PC-3 (cell line): Measurements from ENCODE around the gene SERPINB12. TPM values are rescaled to one million over a fixed set of nuclear protein-coding genes. Genes with fewer than 3 reads are reported as not detected.

Source experiments
- ATAC-seq: fragments of 200-7000 bp; cut with Tn5 transposase; 2 replicates; pipeline ENCODE4 v1.9.1; 2020; ENCODE audit warnings: mild to moderate bottlenecking, moderate library complexity
- BruUV-seq: library from RNA; stranded (reverse); fragments of 400-500 nt; replicated peaks from 2 replicates; lab custom pipeline; 2021; lab: Mats Ljungman, UMichigan
- CTCF ChIA-PET: fragments of 300-600 bp; sonication (Branson Sonifier 250); formaldehyde crosslinking; loops from one replicate; lab custom pipeline; 2022; ENCODE audit warnings: antibody characterized with exemption; lab: Charles Lee
- POLR2A ChIA-PET: fragments of 300-600 bp; sonication (Branson Sonifier 250); formaldehyde crosslinking; loops from one replicate; lab custom pipeline; 2022; ENCODE audit warnings: antibody characterized with exemption; ENCODE audit not compliant: unreplicated experiment; lab: Charles Lee
- DNase-seq: peaks from one replicate; pipeline ENCODE4 v3.0.0-alpha.2; 2015
- H2AFZ ChIP-seq: fragments of 300-600 bp; sonication (generic); 2 replicates; pipeline ENCODE4 v1.6.0; 2016; ENCODE audit warnings: antibody characterized with exemption, low read length
- H3F3A ChIP-seq: fragments of 300-600 bp; sonication (generic); one replicate; pipeline ENCODE4 v1.6.0; 2017; ENCODE audit warnings: antibody characterized with exemption, low read length, control low read depth, mild to moderate bottlenecking; ENCODE audit not compliant: unreplicated experiment
- H3K27ac ChIP-seq: fragments of 300-600 bp; sonication (generic); 2 replicates; pipeline ENCODE4 v1.5.1; 2016; ENCODE audit warnings: mild to moderate bottlenecking, low read length
- H3K27me3 ChIP-seq: fragments of 300-600 bp; sonication (generic); 2 replicates; pipeline ENCODE4 v1.6.1; 2016; ENCODE audit warnings: low read length, mixed read lengths
- H3K36me3 ChIP-seq: fragments of 300-600 bp; sonication (generic); 2 replicates; pipeline ENCODE4 v1.6.1; 2016; ENCODE audit warnings: low read depth, mixed run types, low read length, mixed read lengths
- H3K4me1 ChIP-seq: fragments of 300-600 bp; sonication (generic); 2 replicates; pipeline ENCODE4 v1.5.1; 2016; ENCODE audit warnings: low read length; ENCODE audit not compliant: insufficient read depth
- H3K4me2 ChIP-seq: fragments of 300-600 bp; sonication (generic); 2 replicates; pipeline ENCODE4 v1.6.0; 2016; ENCODE audit warnings: low read length
- H3K4me3 ChIP-seq: fragments of 300-600 bp; sonication (generic); 2 replicates; pipeline ENCODE4 v1.5.1; 2016; ENCODE audit warnings: mild to moderate bottlenecking, low read length, mixed read lengths
- H3K79me2 ChIP-seq: fragments of 300-600 bp; sonication (generic); 2 replicates; pipeline ENCODE4 v1.6.1; 2017; ENCODE audit warnings: low read length, mixed read lengths
- H3K9ac ChIP-seq: fragments of 300-600 bp; sonication (generic); 2 replicates; pipeline ENCODE4 v1.6.0; 2016; ENCODE audit warnings: mild to moderate bottlenecking, low read length
- H3K9me2 ChIP-seq: fragments of 300-600 bp; sonication (generic); replicated peaks from 2 replicates; pipeline ENCODE4 v1.6.1; 2016; ENCODE audit warnings: mixed run types, low read length, mixed read lengths
- H3K9me3 ChIP-seq: fragments of 300-600 bp; sonication (generic); 2 replicates; pipeline ENCODE4 v1.6.1; 2016; ENCODE audit warnings: low read length, mixed read lengths
- H4K20me1 ChIP-seq: fragments of 300-600 bp; sonication (generic); 2 replicates; pipeline ENCODE4 v1.6.1; 2016; ENCODE audit warnings: low read length, mixed read lengths
- EZH2 ChIP-seq: fragments of 300-600 bp; sonication (generic); IDR thresholded peaks from one replicate; pipeline ENCODE4 v1.6.1; 2017; ENCODE audit warnings: antibody characterized with exemption, mild to moderate bottlenecking, low read length; ENCODE audit not compliant: unreplicated experiment
- EZH2phosphoT487 ChIP-seq: fragments of 300-600 bp; sonication (generic); IDR thresholded peaks from 2 replicates; pipeline ENCODE4 v1.6.1; 2018; ENCODE audit warnings: mild to moderate bottlenecking, antibody characterized with exemption, low read length, borderline replicate concordance
- intact Hi-C: fragments of 100-400 bp; cut with micrococcal nuclease; formaldehyde crosslinking; loops from 2 replicates; pipeline ENCODE4 v1.9.0; 2023
- total RNA-seq: library from RNA; depleted of rRNA; stranded (reverse); fragments of >200 nt; gene quantifications from 2 replicates; pipeline ENCODE4 v1.2.3, GENCODE V29; 2014
- TF ChIP-seq, protein P1 (sequence below): fragments of 300-600 bp; sonication (generic); conservative IDR thresholded peaks from 2 replicates; pipeline ENCODE4 v1.5.1; 2017; ENCODE audit warnings: antibody characterized with exemption, low read depth, mild to moderate bottlenecking, low read length

The SERPINB12 gene
- total RNA-seq, 1 experiment from 2014 or later = not detected

DNA sequence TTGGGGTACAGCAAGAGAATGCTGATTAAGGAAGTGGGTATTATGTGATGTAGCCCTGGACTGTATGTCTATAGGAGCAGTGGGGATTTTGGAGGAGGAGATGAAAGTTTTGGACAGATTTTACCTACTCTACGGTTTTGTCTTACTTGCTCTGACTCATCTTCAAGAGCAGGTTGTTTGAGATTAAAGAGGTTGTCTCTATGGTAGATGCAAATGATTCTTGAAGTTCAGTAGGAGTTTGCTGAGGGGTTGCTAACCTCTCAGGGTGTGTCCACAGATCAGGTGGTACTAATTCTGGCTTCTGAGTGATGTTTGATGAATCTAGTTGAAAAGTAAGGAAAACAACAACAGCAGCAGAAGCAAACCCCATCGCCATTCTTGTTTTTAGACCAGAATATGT, 9.7 kb upstream of the SERPINB12 start:
- no peaks in the 10 kb centered on the region for H3F3A ChIP-seq
- no peak for DNase-seq
- no TSS peak for BruUV-seq
- ChIA-PET CTCF (interaction anchor here (0.6 kb wide), 1 partner anchor 33 kb away, joined by 3 read pairs; no protein-coding TSS in a partner anchor), POLR2A (interaction anchor here (0.6 kb wide), 1 partner anchor 421 kb away, joined by 6 read pairs; no protein-coding TSS in a partner anchor)
- H3K27ac ChIP-seq = no peak overlapping the region
- no peaks in the 10 kb centered on the region for H3K4me1 ChIP-seq
- intact Hi-C loops = no loop called here
- H3K9me2 ChIP-seq = no peaks in the 10 kb centered on the region; the same call in 1 of the 2 replicates
- no peaks in the 10 kb centered on the region for H3K79me2 ChIP-seq
- H3K4me3 ChIP-seq = no peak overlapping the region
- no peaks in the 10 kb centered on the region for H3K9me3 ChIP-seq
- no peak overlapping the region for H2AFZ ChIP-seq
- TF ChIP-seq EZH2phosphoT487 = no peak
- no peak for TF ChIP-seq EZH2
- TF ChIP-seq, protein P1, sequence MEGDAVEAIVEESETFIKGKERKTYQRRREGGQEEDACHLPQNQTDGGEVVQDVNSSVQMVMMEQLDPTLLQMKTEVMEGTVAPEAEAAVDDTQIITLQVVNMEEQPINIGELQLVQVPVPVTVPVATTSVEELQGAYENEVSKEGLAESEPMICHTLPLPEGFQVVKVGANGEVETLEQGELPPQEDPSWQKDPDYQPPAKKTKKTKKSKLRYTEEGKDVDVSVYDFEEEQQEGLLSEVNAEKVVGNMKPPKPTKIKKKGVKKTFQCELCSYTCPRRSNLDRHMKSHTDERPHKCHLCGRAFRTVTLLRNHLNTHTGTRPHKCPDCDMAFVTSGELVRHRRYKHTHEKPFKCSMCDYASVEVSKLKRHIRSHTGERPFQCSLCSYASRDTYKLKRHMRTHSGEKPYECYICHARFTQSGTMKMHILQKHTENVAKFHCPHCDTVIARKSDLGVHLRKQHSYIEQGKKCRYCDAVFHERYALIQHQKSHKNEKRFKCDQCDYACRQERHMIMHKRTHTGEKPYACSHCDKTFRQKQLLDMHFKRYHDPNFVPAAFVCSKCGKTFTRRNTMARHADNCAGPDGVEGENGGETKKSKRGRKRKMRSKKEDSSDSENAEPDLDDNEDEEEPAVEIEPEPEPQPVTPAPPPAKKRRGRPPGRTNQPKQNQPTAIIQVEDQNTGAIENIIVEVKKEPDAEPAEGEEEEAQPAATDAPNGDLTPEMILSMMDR = no peak
- no peak for ATAC-seq
- H3K4me2 ChIP-seq = no peak overlapping the region
- H3K9ac ChIP-seq = no peak overlapping the region
- no peaks in the 10 kb centered on the region for H3K27me3 ChIP-seq
- no peaks in the 10 kb centered on the region for H3K36me3 ChIP-seq
- no peaks in the 10 kb centered on the region for H4K20me1 ChIP-seq

GRCh38 chr18:63534615-63535014, 7.6 kb upstream of the SERPINB12 start:
- Histone ChIP-seq H3F3A (no peaks in the 10 kb centered on the region), H3K9ac (no peak overlapping the region), H3K4me3 (no peak overlapping the region), H3K36me3 (no peaks in the 10 kb centered on the region), H3K27me3 (no peaks in the 10 kb centered on the region), H3K9me3 (no peaks in the 10 kb centered on the region), H3K27ac (no peak overlapping the region), H3K4me1 (no peaks in the 10 kb centered on the region), H2AFZ (no peak overlapping the region), H3K4me2 (no peak overlapping the region), H3K79me2 (no peaks in the 10 kb centered on the region), H4K20me1 (no peaks in the 10 kb centered on the region), H3K9me2 (no peaks in the 10 kb centered on the region)
- intact Hi-C loops = no loop called here
- no TSS peak for BruUV-seq
- TF ChIP-seq EZH2phosphoT487 = no peak
- no peak for TF ChIP-seq EZH2
- TF ChIP-seq, protein P1 = no peak
- ATAC-seq (no peak), DNase-seq (no peak)
- ChIA-PET POLR2A (no interaction called here), CTCF (no interaction called here)

DNA sequence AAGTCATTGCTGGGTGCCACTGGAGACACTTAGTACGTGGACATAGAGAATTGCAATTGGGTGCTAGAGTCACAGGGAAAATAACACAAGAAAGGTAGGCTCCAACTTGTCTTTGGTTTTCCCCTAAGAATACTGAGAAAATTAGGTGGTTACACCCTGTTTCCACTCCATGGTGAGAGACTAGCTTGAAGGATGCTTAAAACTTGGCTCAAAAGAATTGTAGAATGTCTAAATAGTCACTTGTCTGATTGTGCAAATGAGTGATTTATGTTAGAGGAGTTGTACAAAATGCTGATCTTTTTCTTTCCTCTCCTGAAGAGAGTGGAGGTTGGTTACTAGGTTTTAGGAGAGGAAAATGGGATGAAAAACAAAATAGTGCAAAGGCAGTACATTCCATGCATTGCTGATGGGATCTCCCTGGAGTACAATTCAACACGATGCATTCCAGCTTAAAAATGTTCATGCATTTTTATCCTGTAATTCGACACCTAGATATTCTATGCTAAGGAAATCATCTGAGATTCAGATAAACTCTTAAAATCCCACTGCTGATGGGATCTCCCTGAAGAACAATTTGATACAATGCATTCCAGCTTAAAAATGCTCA, 2.2 kb upstream of the SERPINB12 start:
- BruUV-seq = no TSS peak
- Histone ChIP-seq H2AFZ (no peak overlapping the region), H3K4me2 (no peak overlapping the region), H3K79me2 (no peaks in the 10 kb centered on the region), H3F3A (no peaks in the 10 kb centered on the region), H3K4me1 (no peaks in the 10 kb centered on the region; the same call in 1 of the 2 replicates), H4K20me1 (no peaks in the 10 kb centered on the region), H3K9ac (no peak overlapping the region), H3K9me3 (no peaks in the 10 kb centered on the region), H3K4me3 (no peak overlapping the region), H3K27me3 (no peaks in the 10 kb centered on the region), H3K9me2 (no peaks in the 10 kb centered on the region), H3K36me3 (no peaks in the 10 kb centered on the region), H3K27ac (no peak overlapping the region)
- no peak for TF ChIP-seq EZH2phosphoT487
- TF ChIP-seq, protein P1 = no peak
- no peak for TF ChIP-seq EZH2
- ATAC-seq (peak; percentile 35), DNase-seq (peak; percentile 28)
- CTCF ChIA-PET = interaction anchor here (0.6 kb wide), 1 partner anchor 37 kb away, joined by 7 read pairs; no protein-coding TSS in a partner anchor
- intact Hi-C loops = no loop called here
- POLR2A ChIA-PET = interaction anchor here (0.6 kb wide), 1 partner anchor 63 kb away, joined by 3 read pairs; the partner anchor contains the start of gene SERPINB5
